SK-N-SH treated with all-trans-retinoic acid at 6 μM for 48 hours (cell line): ENCODE data around the gene CHST15.

Source experiments
- ATAC-seq: fragments of 200-7000 bp; cut with Tn5 transposase; 3 replicates; pipeline ENCODE4 v1.9.1; 2020; ENCODE audit warnings: mild to moderate bottlenecking, moderate library complexity
- ARNTL ChIP-seq: fragments of 450-650 bp; formaldehyde crosslinking; IDR thresholded peaks from 2 replicates; pipeline ENCODE4 v1.5.0; 2020; ENCODE audit warnings: low read depth, mild to moderate bottlenecking, moderate library complexity, borderline replicate concordance
- BACH2 ChIP-seq: fragments of 250-450 bp; sonication (Bioruptor Pico); IDR thresholded peaks from 2 replicates; pipeline ENCODE4 v1.9.0; 2021; ENCODE audit warnings: mild to moderate bottlenecking, borderline replicate concordance
- CSDC2 ChIP-seq: fragments of 250-450 bp; sonication (Bioruptor Pico); IDR thresholded peaks from 2 replicates; pipeline ENCODE4 v1.5.0; 2020; ENCODE audit warnings: mild to moderate bottlenecking, moderate library complexity
- ESRRG ChIP-seq: fragments of 250-450 bp; sonication (Bioruptor Pico); IDR thresholded peaks from 2 replicates; pipeline ENCODE4 v1.6.1; 2021; ENCODE audit warnings: mild to moderate bottlenecking
- GLIS3 ChIP-seq: fragments of 250-450 bp; sonication (Bioruptor Pico); IDR thresholded peaks from 2 replicates; pipeline ENCODE4 v1.5.0; 2020; ENCODE audit warnings: mild to moderate bottlenecking, moderate library complexity
- OSR1 ChIP-seq: fragments of 250-450 bp; sonication (Bioruptor Pico); IDR thresholded peaks from 2 replicates; pipeline ENCODE4 v1.8.0; 2022; ENCODE audit warnings: moderate library complexity, mild to moderate bottlenecking, inconsistent platforms
- PPARA ChIP-seq: fragments of 250-450 bp; sonication (Bioruptor Pico); IDR thresholded peaks from 2 replicates; pipeline ENCODE4 v1.5.0; 2020; ENCODE audit warnings: mild to moderate bottlenecking, borderline replicate concordance
- RARB ChIP-seq: fragments of 250-450 bp; sonication (Bioruptor Pico); IDR thresholded peaks from 2 replicates; pipeline ENCODE4 v1.8.0; 2021; ENCODE audit warnings: mild to moderate bottlenecking, moderate library complexity
- TOX ChIP-seq: fragments of 250-450 bp; sonication (Bioruptor Pico); IDR thresholded peaks from 2 replicates; pipeline ENCODE4 v1.8.0; 2021; ENCODE audit warnings: mild to moderate bottlenecking, moderate library complexity, borderline replicate concordance
- ZFP3 ChIP-seq: fragments of 250-450 bp; sonication (Bioruptor Pico); IDR thresholded peaks from 2 replicates; pipeline ENCODE4 v1.5.0; 2020; ENCODE audit warnings: mild to moderate bottlenecking, moderate library complexity
- ZFP30 ChIP-seq: fragments of 450-650 bp; formaldehyde crosslinking; IDR thresholded peaks from 2 replicates; pipeline ENCODE4 v1.5.0; 2022; ENCODE audit warnings: mild to moderate bottlenecking, moderate library complexity
- ZNF70 ChIP-seq: fragments of 450-650 bp; formaldehyde crosslinking; IDR thresholded peaks from 2 replicates; pipeline ENCODE4 v1.5.0; 2020; ENCODE audit warnings: mild to moderate bottlenecking, moderate library complexity
- TF ChIP-seq, protein P1 (sequence below): fragments of 250-450 bp; sonication (Bioruptor Pico); IDR thresholded peaks from 2 replicates; pipeline ENCODE4 v1.5.1; 2021; ENCODE audit warnings: mild to moderate bottlenecking, moderate library complexity
- TF ChIP-seq, protein P2 (sequence below): fragments of 250-450 bp; sonication (Bioruptor Pico); IDR thresholded peaks from 2 replicates; pipeline ENCODE4 v1.5.0; 2020; ENCODE audit warnings: mild to moderate bottlenecking, moderate library complexity
- TF ChIP-seq, protein P3 (sequence below): fragments of 250-450 bp; sonication (Bioruptor Pico); IDR thresholded peaks from 2 replicates; pipeline ENCODE4 v1.8.0; 2020; ENCODE audit warnings: mild to moderate bottlenecking, moderate library complexity, borderline replicate concordance
- TF ChIP-seq, protein P4 (sequence below): fragments of 250-450 bp; sonication (Bioruptor Pico); IDR thresholded peaks from 2 replicates; pipeline ENCODE4 v1.8.0; 2021; ENCODE audit warnings: low read depth, mild to moderate bottlenecking, moderate library complexity, borderline replicate concordance

CHST15 gene

DNA sequence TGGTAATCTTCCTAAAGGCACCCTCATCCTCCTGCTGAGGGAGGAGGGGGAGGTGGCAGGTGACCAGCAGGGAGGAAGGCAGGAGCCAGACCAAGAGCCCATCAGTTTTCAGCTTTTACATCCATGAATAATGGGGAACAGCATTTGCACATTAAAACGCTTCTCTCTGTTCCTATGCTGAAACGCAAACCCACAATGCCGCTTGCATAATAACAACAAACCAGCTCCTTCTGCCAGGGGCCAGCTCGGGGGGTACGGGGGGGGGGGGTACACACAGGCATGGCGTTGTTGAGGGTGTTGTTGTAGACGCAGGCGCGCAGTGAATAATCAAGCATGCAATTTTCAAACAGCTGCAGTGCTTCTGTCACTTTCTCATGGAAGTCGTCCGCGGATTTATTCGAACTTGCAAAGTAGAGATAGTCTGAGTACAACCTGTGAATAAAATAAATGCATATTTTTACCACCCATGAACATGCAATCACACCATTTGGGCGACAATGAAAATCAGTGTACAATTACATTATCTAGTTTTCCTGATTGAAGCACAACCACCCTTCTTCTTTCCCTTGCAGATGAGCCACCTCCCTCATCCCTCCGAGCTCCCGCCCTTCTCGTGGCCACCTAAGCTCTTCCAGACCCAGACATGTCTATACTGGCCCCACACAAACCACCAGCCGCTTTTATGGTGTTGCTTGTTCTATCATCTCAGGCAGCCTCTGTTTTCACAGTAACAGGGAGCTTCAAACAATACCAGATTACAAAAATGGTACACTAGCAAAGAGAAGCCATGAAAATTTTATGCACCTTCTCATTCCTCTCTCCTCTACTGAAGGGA, 72.2 kb downstream of the CHST15 start (continued):
- TF ChIP-seq, protein P1, sequence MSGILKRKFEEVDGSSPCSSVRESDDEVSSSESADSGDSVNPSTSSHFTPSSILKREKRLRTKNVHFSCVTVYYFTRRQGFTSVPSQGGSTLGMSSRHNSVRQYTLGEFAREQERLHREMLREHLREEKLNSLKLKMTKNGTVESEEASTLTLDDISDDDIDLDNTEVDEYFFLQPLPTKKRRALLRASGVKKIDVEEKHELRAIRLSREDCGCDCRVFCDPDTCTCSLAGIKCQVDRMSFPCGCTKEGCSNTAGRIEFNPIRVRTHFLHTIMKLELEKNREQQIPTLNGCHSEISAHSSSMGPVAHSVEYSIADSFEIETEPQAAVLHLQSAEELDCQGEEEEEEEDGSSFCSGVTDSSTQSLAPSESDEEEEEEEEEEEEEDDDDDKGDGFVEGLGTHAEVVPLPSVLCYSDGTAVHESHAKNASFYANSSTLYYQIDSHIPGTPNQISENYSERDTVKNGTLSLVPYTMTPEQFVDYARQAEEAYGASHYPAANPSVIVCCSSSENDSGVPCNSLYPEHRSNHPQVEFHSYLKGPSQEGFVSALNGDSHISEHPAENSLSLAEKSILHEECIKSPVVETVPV (CRISPR knock-in tag), result no peak
- TF ChIP-seq ZFP3, result no peak

DNA sequence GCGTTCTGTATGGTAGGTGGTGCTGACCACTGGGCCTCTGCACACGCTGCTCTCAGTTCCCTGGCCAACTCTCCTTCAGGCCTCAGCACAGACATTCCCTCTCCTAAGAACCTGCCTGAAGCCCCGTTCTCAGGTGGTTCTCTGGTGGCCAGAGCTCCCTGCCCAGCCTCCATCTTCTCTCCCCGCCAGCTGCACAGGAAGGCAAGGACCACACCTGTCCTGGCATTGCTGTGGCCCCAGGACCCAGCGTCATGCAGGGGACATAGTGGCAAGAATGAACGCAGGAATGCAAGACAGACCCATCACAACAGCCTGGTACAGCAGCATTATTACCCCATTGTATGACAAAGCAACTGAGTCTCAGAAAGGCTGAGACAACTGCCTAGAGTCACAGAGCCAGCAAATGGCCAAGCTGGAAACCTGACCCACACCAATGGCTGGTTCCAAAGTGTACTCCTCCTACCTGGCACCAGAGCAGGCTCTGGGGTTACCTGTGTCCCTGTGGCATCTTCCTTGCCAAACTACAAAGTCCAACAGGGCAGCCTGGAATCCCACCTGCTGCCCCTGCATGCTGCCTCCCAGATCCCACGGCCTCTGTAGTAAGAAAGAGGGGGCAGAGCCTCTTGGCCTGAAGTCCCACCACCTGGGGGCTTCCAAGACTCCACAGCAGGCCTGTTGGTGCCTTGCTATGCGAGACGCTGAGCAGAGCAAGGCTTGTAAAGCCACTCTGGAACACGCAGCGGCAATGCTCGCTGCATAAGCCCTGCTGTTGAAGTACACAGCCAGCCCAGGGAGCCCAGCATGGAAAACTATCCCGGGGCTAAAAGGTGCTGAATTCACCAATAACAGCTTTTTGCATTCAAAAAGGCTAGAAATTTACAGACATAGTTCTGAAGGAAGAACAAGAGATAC, 73.3 kb downstream of the CHST15 start:
- TF ChIP-seq PPARA (CRISPR knock-in tag), result no peak
- no peak for TF ChIP-seq CSDC2
- TF ChIP-seq, protein P1 (CRISPR knock-in tag), result no peak
- TF ChIP-seq, protein P2, sequence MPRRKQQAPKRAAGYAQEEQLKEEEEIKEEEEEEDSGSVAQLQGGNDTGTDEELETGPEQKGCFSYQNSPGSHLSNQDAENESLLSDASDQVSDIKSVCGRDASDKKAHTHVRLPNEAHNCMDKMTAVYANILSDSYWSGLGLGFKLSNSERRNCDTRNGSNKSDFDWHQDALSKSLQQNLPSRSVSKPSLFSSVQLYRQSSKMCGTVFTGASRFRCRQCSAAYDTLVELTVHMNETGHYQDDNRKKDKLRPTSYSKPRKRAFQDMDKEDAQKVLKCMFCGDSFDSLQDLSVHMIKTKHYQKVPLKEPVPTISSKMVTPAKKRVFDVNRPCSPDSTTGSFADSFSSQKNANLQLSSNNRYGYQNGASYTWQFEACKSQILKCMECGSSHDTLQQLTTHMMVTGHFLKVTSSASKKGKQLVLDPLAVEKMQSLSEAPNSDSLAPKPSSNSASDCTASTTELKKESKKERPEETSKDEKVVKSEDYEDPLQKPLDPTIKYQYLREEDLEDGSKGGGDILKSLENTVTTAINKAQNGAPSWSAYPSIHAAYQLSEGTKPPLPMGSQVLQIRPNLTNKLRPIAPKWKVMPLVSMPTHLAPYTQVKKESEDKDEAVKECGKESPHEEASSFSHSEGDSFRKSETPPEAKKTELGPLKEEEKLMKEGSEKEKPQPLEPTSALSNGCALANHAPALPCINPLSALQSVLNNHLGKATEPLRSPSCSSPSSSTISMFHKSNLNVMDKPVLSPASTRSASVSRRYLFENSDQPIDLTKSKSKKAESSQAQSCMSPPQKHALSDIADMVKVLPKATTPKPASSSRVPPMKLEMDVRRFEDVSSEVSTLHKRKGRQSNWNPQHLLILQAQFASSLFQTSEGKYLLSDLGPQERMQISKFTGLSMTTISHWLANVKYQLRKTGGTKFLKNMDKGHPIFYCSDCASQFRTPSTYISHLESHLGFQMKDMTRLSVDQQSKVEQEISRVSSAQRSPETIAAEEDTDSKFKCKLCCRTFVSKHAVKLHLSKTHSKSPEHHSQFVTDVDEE, result no peak
- TF ChIP-seq GLIS3 (CRISPR knock-in tag), result no peak
- no peak for TF ChIP-seq ESRRG (CRISPR knock-in tag)
- no peak for TF ChIP-seq RARB (CRISPR knock-in tag)
- no peak for TF ChIP-seq ZNF70 (CRISPR knock-in tag)
- TF ChIP-seq, protein P3, sequence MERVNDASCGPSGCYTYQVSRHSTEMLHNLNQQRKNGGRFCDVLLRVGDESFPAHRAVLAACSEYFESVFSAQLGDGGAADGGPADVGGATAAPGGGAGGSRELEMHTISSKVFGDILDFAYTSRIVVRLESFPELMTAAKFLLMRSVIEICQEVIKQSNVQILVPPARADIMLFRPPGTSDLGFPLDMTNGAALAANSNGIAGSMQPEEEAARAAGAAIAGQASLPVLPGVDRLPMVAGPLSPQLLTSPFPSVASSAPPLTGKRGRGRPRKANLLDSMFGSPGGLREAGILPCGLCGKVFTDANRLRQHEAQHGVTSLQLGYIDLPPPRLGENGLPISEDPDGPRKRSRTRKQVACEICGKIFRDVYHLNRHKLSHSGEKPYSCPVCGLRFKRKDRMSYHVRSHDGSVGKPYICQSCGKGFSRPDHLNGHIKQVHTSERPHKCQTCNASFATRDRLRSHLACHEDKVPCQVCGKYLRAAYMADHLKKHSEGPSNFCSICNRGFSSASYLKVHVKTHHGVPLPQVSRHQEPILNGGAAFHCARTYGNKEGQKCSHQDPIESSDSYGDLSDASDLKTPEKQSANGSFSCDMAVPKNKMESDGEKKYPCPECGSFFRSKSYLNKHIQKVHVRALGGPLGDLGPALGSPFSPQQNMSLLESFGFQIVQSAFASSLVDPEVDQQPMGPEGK (CRISPR knock-in tag), result no peak
- TF ChIP-seq, all 23 proteins: peak for 0
- ATAC-seq, result no peak

DNA sequence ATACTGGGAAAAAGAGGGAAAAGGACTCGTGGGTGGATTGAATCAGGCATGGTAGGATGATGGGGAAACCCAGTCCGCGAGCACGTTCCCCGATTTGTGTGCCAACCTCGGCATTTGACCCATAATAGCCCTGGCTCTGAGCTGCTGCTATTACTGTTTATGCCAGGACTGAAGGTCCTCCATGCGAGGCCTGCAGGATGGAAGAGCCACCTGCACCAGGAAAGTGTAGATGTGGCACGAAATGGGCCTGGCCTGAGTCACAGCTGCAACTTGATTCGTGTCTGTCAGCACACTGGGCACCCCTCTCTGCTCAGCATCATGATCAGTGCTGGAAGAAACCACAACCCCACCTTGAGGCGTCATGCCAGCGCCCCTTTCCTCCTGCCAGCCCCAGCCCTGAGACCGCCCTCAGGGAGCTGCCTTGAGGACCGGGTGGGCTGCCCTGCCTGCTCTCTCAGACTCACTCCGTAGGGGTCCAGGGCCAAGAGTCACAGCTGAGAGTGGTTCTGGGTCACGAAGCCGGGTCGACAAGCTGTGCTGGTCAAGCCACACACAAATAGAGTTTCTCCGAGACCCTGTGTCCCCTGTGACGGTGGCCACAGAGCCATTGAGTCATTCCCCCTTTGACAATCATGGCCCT, 74.4 kb downstream of the CHST15 start:
- ATAC-seq, result no peak
- TF ChIP-seq BACH2, result no peak
- no peak for TF ChIP-seq OSR1 (CRISPR knock-in tag)
- no peak for TF ChIP-seq ARNTL (CRISPR knock-in tag)
- TF ChIP-seq GLIS3 (CRISPR knock-in tag), result no peak
- TF ChIP-seq CSDC2, result no peak
- TF ChIP-seq, protein P3 (CRISPR knock-in tag), result no peak
- no peak for TF ChIP-seq ESRRG (CRISPR knock-in tag)
- TF ChIP-seq TOX, result no peak
- no peak for TF ChIP-seq ZFP30 (CRISPR knock-in tag)
- TF ChIP-seq, protein P4, sequence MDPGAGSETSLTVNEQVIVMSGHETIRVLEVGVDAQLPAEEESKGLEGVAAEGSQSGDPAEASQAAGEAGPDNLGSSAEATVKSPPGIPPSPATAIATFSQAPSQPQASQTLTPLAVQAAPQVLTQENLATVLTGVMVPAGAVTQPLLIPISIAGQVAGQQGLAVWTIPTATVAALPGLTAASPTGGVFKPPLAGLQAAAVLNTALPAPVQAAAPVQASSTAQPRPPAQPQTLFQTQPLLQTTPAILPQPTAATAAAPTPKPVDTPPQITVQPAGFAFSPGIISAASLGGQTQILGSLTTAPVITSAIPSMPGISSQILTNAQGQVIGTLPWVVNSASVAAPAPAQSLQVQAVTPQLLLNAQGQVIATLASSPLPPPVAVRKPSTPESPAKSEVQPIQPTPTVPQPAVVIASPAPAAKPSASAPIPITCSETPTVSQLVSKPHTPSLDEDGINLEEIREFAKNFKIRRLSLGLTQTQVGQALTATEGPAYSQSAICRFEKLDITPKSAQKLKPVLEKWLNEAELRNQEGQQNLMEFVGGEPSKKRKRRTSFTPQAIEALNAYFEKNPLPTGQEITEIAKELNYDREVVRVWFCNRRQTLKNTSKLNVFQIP (CRISPR knock-in tag), result no peak
- TF ChIP-seq, protein P2, result no peak
- TF ChIP-seq, protein P1 (CRISPR knock-in tag), result no peak
- TF ChIP-seq PPARA (CRISPR knock-in tag), result no peak
